Endometrial microvascular endothelial cells (primary cell): ENCODE measurements around the gene ZNF511. TPM values are rescaled to one million over a fixed set of nuclear protein-coding genes. Genes with fewer than 3 reads are reported as not detected.
"Not testable (repeated sequence)": the region's sequence is repeated elsewhere in the genome, so short reads cannot be mapped to it uniquely, and the experiment has no call there.

ENCODE experiments used
- in situ Hi-C: cut with HindIII; loops from 2 replicates; pipeline ENCODE4 v1.10.0; 2017; ENCODE audit warnings: low sequenced_read_pairs, low pct_unique_long_range_greater_than_20kb; ENCODE audit errors: inconsistent ontology term
- total RNA-seq: library from RNA; depleted of rRNA; stranded (reverse); fragments of >200 nt; gene quantifications from one replicate; pipeline ENCODE4 v1.2.3, GENCODE V29; 2015; ENCODE audit errors: inconsistent ontology term

ZNF511 gene
- total RNA-seq, 1 donor from 2014 or later, result 35.9 TPM

DNA sequence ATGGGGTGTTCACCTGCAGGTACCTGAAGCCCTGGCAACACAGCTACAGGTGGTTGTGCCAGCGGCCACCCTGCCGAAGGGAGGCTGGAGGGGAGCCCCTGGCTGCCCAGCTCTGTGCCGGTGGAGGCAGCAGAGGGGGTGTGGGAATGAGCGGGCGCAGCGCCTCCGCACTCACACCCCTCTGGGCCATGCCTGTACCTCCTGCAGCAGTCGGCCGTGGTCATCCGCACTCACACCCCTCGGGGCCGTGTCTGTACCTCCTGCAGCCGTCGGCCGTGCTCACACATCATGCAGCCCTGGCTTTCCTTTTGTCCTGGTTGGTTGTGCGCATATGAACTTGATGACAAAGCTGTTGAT lies 1.7 kb downstream of the ZNF511 start:
- in situ Hi-C loops, result no loop called here

DNA sequence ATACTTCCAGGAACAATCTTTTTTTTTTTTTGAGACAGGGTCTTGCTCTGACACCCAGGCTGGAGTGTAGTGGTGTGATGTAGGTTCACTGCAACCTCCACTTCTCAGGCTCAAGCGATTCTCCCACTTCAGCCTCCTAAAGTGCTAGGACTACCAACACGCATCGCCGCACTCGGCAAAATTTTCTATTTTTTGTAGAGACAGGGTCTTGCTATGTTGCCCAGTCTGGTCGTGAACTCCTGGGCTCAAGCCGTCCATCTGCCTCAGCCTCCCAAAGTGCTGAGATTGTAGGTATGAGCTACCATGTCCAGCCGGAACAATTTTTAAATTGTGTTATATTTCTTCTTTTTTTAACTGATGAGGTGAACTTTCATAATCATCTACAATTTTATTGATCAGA lies 2.1 kb downstream of the ZNF511 start:
- in situ Hi-C loops, result no loop called here

DNA sequence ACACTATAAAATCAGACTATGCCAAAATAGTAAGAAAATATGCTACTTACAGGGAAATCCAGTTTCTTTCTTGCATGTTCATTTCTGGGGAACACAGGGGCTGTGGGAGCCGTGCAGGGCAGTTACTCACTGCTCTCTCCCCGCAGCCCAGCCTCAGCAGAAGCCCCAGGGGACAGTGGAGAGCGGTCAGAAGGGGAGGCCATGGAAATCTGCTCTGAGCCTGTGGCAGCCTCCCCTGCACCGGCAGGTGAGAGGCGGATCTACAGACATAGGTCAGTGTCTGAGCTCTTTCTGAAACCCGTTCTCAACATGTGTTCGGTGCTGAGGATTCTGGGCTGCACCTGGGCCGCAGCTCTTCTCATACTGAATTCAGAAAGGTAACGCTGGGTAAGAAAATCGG lies 2.9 kb downstream of the ZNF511 start:
- in situ Hi-C loops, result no loop called here

DNA sequence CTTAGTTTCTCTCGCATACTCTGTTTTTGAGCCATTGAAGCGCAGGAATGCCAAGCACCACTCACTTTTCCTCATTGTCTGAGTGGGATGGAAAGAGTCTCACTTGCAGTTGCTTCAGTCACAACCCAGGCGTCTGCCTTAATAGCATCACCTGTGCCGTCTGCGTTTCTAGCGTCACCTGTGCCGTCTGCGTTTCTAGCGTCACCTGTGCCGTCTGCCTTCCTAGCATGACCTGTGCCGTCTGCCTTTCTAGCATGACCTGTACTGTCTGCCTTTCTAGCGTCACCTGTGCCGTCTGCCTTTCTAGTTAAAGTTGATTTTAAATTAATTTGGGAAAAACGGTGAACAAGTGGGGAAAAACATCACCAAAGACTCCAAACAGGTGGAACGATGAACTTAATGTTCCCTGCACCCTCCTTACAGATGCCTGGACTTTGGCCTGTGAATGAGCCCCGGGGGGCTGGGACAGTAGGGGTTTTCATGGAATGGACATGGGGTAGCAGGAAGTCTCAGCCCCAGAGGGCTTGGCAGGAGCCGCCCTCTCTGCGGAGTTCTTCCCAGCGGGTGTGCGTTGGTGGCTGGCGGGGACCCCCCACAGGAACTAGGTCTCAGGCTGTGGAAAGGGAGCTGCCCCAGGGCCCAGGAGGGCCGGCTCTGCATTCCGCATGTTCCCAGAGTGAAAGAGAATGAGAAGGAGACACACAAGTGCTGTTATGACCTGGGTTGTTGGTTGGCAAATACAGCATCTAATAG lies 3.5 kb downstream of the ZNF511 start:
- in situ Hi-C loops, result no loop called here

DNA sequence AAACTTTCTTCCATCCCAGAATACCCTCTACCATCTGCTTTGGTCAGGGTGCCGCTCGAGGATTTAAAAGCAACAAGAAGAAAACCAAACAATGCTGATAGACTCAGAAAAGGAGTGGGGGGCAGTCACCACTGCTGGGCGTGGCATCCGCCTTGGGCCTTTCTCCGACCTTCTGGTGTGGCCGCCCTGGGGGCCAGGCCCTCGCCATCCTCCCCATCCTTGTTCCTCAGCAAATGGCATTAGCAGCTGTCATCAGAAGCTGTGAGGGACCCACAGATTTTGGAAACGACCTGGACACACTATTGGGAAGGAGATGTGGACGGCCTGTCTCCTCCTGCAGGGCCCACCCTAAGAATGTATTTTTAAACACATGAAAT lies 4.0 kb downstream of the ZNF511 start:
- in situ Hi-C loops, result no loop called here

DNA sequence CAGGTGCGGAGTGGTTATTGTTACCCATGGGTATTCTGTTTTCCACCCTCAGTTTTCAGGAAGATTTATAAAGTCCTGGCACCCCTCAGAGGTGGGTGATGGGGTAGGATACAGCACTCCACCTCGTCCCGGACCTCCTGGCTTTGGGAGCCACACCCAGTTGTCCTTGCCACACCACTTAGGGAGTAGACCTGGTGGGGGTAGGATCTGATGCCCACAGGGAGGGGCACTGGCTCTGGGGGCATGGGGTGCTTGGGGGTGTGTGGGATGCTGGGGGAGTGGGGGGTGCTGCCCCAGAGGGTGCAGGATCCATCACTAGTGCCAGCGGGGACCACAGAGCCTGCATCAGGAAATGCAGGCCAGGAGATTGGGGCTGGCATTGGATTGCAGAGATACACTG lies 4.5 kb downstream of the ZNF511 start:
- in situ Hi-C loops, result no loop called here

DNA sequence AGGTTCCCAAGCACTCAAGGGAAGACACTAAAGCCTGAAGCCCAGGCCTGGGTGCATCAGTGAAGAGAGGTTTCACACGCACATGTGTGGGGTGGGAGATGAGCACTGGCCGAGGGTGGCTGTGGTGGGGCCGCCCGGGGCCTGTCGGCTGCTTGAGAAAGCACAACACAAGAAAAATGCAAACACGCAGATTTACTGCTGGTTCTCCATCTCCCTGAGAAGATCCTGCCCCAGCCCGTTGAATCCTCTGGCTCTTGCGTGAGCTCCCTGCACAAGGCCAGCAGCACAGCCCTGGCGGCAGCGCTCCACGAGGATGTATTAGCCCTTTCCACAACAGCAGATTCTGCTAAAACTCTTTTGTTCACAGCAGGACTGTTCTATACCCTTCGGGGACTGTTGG lies 6.2 kb downstream of the ZNF511 start:
- in situ Hi-C loops, result no loop called here

DNA sequence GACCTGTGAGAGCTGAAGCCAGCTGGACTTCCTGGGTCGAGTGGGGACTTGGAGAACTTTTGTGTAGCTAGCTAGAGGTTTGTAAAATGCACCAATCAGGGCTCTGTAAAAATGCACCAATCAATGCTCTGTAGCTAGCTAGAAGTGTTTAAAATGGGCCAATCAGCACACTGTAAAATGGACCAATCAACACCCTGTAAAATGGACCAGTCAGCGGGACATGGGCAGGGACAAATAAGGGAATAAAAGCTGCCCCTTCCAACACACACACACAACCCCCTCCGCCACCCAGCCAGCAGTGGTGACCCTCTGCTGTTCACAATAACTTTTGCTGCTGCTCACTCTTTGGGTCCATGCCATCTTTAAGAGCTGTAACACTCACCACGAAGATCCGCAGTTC lies 7.1 kb downstream of the ZNF511 start:
- in situ Hi-C loops, result no loop called here

DNA sequence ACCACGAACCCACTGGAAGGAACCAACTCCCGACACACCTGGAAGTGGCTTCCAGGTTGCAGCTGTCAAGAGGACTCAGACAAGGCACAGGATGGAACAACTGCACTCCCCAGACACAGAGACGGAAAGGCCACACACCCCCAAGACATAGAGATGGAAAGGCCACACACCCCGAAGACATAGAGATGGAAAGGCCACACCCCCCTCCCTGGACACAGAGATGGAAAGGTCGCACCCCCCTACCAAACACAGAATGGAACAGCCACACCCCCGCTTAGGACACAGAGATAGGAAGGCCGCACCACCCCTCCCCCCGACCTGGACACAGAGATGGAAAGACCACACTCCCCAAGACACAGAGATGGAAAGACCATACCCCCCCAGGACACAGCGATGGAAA lies 7.6 kb downstream of the ZNF511 start:
- in situ Hi-C loops, result no loop called here

DNA sequence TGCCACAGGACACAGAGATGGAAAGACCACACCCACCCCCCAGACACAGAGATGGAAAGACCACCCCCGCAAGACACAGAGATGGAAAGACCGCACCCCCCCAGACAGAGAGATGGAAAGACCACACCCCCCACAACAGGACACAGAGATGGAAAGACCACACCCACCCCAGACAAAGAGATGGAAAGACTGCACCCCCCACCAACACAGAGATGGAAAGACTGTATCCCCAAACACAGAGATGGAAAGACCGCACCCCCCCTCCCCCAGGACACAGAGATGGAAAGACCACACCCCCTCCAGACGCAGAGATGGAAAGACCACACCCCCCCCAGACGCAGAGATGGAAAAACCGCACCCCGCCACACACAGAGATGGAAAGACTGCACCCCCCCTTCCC lies 8.0 kb downstream of the ZNF511 start:
- in situ Hi-C loops, result no loop called here

DNA sequence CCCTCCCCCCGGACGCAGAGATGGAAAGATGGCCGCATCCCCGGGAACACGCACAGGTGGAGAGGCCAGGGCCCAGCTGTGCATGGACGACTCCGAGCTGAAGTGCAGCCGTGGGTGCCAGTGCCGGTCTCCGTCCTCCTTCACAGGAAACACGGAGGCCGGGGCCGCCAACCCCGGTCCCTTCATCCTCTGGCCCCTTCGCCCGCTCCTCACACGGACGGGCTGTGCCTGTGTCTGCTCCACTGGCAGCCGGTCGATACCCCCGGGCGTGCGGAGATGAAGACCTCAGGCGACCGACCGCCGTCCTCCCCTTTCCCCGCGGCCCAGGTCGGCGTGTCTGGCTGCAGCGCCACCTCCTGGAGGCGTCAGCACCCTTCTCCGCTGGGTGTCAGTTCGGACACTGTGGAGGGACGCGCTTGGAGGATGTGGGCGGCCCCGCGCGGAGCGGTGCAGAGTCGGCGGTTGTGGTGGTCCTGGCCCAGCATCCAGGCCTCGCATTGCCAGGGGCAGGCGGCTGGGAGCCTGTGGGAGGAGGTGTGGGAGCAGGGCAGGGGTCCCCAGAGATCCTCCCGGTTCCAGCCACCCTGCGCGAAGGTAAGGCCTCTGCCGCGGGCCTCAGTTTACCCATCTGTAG lies 9.9 kb downstream of the ZNF511 start:
- in situ Hi-C loops, result no loop called here

DNA sequence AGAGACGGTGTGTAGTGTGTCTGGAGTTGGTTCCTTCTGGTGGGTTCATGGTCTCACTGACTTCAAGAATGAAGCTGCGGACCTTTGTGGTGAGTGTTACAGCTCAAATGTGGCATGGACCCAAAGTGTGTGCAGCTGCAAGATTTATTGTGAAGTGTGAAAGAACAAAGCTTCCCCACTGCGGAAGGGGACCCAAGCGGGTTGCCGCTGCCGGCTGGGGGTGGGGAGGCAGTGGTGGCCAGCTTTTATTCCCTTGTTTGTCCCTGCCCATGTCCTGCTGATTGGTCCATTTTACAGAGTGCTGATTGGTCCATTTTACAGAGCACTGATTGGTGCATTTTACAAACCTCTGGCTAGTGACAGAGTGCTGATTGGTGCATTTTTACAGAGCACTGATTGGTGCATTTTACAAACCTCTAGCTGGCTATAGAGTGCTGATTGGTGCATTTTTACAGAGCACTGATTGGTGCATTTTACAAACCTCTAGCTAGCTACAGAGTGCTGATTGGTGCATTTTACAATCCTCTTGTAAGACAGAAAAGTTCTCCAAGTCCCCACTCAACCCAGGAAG lies 12.2 kb downstream of the ZNF511 start:
- in situ Hi-C loops, result not testable (repeated sequence)

DNA sequence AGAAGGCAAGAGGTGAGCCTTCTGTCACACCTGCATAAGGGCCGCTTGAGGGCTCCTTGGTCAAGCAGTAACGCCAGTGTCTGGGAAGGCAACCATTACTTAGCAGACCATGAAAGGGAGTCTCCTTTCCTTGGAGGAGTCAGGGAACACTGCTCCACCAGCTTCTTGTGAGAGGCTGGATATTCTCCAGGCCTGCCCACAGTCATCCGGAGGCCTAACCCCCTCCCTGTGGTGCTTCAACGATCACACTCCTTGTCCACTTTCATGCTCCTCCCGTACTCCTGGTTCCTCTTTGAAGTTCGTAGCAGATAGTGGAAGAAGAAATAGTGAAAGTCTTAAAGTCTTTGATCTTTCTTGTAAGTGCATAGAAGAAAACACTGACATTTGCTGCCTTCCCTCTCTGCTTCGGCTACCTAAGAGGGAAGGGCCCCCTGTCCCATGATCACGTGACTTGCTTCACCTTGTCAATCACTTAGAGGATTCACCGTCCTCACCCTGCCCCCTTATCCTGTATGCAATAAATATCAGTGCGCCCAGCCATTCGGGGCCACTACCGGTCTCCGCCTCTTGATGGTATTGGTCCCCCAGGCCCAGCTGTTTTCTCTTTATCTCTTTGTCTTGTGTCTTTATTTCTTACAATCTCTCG lies 13.5 kb downstream of the ZNF511 start:
- in situ Hi-C loops, result not testable (repeated sequence)

DNA sequence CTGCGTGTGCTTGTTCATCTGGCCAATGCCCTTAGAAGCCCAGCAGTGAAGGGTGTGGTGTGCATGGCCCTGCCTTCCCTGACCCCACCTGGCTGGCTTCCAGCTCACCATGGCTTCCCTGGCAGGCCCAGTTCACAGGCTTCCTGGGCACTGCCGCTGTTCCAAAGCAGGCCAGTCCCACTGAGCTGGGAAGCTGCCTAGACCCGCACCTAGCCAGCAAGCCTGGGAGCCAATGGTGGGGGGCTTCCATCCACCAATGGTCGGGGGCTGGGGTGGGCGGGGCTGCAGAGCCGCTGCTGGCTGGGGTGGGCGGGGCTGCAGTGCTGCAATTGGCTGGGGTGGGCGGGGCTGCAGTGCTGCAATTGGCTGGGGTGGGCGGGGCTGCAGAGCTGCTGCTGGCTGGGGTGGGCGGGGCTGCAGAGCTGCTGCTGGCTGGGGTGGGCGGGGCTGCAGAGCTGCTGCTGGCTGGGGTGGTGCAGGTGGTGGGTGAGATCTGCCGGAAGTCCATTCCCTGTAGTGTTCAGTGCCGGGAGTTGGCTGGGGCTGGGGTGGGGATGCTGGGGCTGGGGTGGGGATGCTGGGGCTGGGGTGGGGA lies 15.6 kb downstream of the ZNF511 start:
- in situ Hi-C loops, result no loop called here

DNA sequence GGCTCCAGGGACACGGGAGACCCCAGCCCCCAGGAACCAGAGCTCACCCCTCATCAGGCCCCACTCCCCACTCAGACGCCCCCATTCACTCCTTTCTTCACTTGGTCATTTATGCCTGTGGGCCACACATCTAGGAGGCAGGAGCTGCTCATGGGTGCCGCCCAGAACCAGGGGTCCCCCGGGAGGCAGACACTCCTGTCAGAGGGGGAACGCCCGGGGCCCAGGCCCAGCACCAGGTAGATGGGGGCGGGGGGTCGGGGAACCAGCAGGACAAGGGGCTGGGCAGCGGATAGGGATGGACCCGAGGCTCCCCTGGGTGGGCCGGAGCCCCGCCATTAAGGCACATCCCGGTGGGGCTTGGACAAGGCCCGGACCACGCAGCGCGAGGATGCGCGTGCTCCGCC lies 16.1 kb downstream of the ZNF511 start:
- in situ Hi-C loops, result no loop called here

DNA sequence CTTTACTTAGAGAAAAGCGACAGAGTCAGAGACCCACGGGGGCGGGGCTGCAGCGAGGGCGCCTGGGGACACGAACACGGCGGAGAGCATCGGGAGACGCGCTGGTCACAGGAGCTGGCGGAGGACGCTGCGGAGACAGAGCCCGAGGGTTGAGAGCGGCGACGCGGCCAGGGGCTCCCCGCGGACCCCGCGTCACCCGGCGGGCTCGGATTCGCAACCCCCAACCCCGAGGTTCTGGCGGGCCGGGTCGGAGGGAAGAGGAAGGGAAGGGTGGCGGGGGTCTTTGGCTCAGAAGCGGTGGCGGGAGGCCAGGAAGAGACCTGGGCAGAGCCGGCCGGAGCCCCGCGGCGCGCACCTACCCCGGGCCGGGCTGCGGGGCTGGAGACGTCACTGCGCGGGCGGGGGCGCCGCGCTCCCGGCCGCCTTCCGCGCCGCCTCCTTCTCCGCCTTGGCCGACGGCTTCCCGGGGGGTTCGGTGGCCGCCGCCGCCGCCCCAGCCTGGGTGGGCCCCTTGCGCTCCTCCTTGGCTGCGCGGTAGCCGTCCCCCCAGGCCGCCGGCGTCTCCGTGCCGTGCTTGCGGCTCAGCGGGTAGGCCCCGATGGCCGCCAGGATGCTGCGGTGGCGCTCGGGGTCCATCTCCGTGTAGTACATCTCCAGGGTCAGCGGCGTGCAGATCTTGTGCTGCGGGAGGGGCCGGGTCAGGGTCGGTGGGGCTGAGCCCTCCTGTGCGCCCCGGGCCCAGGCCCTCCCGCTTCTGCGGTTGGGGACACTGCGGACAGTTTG lies 16.9 kb downstream of the ZNF511 start:
- in situ Hi-C loops, result no loop called here

DNA sequence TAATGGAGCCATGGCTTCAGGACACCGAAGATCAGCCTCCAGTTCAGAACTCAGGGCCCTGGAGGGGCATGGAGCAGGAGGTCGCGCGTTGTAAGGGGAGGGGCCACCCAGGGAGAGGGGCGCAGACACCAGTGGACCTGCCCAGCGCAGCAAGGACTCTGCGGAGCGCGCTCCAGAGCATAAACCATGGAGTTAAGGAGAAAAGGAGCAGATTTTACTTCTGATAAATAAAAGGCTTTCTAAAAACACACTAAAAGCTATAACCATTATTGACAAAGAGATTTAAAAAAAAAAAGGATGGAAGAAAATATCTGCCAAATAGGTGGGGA lies 17.5 kb downstream of the ZNF511 start:
- in situ Hi-C loops, result no loop called here

DNA sequence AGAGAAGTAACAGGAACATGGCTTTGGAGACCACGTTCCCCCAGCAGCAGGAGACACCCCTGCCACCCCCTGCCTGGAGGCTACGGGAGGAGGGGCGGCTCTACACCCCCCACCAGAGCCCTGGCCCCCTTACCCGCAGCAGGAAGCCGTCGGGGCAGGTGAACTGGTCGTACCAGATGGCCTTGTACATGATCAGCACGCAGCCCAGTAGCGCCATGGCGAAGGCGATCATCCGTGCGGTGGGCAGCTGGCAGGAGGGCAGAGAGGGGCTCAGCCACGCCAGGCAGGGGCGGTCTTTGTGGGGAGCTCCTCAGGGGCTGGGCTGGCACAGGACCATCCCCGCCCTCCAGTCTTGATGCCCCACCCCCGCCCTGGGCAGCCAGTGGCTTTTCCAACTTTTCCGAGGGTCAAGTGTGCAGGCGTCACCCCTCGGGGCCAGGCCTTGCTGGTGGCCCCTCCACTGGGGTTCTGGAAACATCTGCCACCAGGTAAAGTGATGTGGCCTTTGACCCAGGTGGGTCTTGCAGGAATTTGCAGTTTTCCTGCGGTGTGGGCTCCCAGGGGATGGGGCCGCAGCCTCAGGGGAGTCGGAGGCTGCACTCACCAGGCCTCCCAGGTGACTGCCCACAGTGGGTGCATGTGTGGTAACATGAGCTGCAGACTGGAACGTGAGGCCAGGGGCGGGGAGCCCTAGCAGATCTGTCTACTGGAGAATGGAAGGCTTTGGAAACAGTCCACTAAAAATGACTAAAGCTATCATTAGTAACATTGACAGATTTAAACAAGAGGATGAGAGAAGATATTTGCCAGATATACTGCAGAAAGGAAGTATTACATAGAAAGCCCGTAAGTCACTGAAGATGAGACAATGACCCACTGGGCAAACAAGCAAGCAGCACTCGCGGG lies 18.3 kb downstream of the ZNF511 start:
- in situ Hi-C loops, result no loop called here
